GM19035 (cell line): ENCODE data around the gene RAPGEF6.
"Not testable (repeated sequence)": the region's sequence is repeated elsewhere in the genome, so short reads cannot be mapped to it uniquely, and the experiment has no call there.

Source experiments
- ATAC-seq: cut with Tn5 transposase; IDR thresholded peaks from one replicate; pipeline ENCODE4 v1.9.1; 2021; ENCODE audit not compliant: unreplicated experiment

RAPGEF6 gene

DNA sequence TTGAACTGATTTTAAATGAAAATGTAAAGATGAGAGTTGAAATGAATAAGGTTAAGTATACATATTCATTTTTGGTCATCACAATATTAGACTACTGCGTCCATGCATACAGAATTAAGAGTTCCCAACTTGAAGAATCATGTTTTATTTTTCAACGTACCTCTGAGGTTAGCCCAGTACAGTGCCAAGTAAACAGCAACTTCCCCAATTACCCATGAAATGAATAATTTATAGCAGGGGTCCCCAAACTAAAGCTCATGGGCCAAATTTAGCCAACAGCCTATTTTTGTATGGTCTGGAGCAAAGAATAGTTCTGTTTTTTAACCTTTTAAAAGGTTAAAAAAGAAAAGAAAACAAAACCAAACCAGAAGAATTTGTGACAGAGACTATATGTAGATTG is 203.2 kb downstream of the RAPGEF6 start:
- no peak for ATAC-seq

DNA sequence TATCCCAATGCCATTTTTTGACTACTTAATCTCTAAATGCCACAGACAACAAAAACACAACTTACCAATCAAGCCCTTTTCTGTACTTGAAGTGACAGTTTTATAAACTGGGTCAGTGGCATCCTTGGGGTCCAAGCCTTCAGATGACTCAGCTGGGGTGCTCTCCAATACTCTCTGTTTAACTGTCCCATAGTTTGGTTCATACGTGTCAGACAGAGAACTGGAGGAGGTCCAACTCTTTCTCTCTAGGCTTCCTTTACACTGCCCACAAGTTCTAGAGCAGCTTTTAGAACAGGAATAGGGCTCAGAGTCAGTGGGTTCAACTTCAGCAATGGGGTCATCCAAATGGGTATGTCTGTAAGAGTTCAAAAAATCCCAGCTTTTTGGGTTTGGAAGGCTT is 204.2 kb downstream of the RAPGEF6 start:
- no peak for ATAC-seq

DNA sequence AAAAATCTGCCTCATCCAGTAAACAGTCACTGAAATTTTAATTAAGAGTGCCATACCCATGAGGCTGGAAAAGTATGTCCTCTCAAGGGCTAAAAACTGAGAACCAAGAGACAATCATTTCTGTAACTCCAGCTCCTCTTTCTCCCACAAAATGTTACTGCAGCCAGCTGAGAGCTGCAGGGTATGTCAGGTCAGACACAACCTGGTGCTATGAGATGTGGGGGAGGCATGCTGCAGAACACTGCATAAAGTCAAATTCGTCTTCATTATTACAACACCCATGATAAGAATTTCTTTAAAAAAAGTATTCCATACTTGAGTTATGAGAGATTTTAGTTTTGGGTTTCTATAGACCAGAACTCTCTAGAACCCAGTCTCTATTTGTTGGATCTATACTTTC is 209.0 kb downstream of the RAPGEF6 start:
- ATAC-seq, result no peak

DNA sequence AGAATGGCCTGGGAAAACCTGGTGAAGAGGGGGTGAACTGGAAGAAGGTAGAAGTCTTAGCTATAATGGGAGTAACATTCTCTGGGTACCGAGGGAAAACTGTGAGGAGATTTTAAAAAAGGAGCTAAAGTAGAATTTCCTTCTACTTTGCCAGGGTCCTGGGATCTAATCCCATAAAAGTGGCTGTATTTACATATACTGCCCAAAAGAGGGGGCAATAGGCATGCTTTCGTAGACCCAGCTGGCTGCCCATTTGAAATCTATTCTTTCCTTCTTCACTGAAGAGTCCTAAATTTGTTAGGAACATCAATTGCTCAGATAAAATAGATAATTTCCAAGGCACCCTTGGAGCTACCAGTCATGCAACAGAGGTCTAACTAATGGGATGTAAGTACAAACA is 212.0 kb downstream of the RAPGEF6 start:
- ATAC-seq, result no peak

DNA sequence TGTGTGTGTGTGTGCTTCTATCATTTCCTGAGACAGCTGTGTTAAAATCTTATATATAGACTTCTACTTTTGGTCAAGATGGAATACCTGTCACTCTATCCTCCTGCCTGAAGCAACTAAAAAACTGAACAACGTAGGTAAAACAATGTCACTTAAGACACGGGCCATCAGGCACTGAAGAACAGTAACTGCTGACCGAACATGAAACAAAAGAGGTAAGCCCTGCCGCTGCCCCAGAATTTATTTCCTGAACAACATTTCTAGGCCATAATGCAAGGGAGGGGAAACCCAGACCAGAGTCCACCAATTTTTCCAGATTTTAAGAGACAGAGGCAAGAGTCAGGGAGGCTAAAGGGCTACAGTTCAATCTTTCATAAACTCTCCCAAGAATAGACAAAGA is 215.2 kb downstream of the RAPGEF6 start:
- ATAC-seq, result no peak

DNA sequence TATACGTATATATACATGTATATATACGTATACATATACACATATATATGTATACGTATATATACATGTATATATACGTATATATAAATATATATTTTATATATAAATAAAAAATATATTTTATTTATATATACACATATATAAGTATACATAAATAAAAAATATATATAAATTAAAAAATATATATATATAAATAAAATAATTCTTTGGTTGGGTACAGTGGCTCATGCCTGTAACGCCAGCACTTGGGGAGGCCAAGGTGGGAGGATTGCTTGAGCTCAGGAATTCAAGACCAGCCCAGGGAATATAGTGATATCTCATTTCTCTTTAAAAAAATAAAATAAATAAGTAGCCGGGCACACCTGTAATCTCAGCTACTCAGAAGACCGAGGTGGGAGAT is 216.2 kb downstream of the RAPGEF6 start:
- no peak for ATAC-seq

DNA sequence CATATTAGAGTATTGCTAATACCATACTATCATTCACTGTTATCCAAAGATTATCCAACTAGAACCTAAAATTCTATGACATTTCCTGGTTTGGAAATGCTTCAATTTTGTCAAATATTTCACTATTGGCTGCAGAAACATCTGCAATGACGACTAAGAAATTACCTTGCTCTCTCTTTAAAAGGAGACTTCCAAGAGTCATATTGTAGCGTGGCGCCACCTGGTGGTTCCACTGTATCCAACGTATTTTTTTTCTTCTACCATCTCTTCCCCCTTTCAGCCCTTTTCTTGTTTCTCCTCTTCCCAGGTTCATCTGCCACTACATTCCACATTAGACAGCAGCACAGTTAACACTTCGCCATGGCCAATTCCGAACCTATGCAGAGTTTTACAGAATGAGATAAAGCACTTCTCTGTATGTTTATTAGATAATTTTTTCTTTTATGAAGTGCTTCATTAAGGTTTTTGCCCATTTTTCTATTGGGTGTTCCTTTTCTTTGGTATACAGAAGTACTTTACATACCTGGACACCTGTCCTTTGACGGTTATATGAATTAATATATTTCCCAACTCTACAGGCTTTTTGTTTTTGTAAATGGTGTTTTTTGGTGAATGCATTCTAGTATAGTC is 217.7 kb downstream of the RAPGEF6 start:
- ATAC-seq, result peak; percentile 46

DNA sequence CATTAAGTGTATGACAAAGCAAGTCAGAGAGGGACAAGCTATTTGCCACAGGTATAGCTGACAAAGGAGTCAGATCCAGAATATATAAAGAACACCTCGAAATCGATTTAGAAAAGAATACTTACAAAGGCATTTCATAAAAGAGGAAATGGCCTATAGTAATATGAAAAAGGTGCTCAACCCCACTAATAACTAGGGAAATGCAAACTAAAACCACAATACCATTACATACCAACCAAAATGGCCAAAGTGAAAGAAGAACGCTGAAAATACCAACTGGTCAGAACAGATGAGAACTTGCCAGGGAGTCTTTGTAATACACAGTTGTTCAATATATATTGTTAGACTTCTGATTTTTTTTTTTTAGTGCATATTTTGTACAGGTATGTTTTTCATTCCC is 218.3 kb downstream of the RAPGEF6 start:
- ATAC-seq, result peak; percentile 85

DNA sequence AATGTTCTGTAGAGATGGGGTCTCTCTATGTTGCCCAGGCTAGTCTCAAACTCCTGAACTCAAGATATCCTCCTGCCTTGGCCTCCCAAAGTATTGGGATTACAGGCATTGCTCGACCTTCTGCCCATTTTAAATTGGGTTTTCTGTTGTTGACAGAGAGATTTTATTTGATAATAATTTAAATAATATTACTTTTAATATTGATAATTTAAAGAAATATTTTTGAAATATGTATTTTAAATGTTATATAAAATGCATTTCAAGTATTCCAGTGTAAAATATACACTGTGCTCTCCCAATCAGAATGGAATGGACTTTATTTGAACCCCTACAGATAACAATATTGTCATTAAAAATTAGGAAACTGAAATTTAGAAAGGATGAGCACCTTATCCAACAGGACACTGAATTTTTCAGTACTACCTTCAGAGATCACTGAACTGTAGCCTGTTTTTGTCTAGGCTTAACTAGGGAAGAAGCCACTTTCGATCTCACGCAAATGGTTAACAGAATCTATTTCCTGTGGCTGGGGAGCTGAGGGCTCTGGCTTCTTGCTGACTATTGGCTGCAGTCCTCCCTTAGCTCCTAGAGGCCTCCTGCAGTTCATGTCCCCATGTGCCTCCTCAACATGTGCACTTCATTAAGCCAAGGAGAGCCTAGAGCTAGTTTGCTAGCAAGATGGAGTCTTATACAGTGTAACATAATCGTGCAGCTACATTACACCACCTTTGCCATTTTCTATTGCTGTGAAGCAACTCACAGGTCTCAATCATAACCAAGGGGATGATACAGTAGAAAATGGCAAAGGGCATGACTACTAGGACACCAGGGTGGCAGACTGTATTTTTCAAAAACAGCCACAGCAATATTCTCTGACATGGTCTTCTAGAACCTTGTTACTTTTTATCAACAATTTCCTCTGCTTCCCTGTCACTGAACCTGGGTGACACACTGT is 221.1 kb downstream of the RAPGEF6 start:
- peak; percentile 51 for ATAC-seq

DNA sequence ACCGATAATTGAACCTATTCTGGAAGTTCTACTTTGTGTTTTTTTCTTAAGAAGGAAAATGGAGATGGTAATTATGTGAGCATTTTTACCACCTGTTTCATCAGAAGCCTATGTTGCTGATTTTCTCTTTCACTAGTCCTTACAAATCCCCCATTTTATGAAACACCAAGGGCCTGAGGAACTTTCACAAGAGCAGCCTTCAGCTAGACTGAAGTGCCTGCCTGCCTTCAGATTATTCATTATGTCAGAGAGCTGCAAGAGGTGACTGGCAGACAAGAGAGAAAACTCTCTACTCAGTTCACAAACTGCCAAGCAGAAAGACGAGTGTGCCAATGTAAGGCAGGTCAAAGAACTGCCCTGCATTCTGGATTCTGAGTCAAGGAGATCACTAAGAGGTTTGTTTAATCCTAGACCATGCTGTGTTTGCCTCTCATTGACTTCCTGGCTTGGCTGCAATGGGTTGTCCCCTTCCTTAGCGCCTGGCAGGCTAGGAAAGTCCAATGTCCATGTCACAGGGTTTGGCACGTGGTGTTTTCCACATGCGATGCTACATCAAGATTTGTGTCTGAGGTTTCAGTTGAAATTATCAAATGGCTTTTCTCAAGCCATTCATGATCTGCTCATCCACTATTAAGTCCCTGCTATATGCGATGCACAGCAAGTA is 227.9 kb downstream of the RAPGEF6 start:
- no peak for ATAC-seq

DNA sequence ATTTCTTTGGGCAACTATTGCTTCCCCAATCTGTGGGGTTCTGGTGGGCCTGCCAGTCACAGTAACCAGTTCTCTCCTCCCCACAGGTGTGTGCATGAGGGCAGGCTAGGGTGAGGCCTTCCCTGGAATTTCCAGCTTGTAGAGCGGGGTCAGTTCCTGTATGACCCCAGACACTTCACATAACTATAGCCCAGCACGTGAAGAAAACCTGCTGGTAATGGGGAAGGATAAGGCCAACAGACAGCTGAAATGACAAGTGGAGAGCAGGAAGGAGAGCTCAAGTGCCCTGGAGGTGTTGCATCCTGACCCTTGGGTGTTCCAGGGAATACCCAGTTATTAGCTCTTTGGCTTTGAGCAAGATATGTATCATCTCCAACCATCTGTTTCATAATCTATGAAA is 229.0 kb downstream of the RAPGEF6 start:
- no peak for ATAC-seq

DNA sequence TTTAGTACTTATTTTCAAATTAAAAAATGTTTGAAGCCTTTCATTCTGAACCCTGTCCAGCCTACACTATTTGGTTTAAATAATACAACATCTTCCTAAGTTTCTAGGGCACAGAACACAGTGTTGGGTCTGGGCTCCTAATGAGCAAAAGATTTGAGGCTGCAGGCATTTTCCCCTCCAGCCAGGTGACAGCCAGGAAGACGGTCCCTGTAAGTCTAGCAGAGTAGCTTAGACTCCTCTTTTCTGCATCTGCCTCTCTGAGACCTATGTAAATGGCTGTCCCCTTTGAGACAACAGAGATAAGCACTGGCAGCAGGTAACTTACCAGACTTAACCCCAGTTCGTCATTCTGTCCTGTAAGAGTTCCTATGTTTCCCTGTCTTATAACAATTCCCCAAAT is 229.4 kb downstream of the RAPGEF6 start:
- no peak for ATAC-seq

DNA sequence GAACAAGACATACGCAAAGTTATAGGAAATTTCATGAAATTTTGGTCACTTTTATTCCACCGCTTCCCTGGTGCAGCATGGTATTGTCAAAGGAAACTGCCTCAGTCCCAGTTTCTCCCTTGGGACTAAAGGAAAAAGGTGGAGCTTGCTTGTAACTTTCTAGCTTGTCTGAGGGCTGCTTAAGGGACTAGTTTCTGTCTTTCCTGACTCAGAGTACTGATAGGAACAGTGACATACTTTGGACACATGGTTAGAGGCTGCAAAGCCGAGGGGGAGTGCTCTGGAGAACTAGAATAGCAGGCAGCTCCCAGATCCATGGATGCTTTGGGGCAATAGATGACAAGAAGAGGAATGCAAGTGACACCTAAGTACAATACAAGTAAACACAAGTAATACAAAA is 234.4 kb downstream of the RAPGEF6 start:
- no peak for ATAC-seq

DNA sequence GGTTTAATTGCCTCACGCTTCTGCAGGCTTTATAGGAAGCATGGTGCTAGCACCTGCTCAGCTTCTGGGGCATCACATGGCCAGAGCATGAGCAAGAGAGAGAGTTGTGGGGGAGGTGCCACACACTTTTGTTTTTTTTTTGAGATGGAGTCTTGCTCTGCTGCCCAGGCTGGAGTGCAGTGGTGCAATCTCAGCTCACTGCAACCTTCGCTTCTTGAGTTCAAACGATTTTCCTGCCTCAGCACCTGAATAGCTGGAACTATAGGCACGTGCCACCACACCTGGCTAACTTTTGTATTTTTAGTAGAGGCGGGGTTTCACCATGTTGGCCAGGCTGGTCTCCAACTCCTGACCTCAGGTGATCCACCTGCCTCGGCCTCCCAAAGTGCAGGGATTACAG is 236.0 kb downstream of the RAPGEF6 start:
- ATAC-seq, result not testable (repeated sequence)

DNA sequence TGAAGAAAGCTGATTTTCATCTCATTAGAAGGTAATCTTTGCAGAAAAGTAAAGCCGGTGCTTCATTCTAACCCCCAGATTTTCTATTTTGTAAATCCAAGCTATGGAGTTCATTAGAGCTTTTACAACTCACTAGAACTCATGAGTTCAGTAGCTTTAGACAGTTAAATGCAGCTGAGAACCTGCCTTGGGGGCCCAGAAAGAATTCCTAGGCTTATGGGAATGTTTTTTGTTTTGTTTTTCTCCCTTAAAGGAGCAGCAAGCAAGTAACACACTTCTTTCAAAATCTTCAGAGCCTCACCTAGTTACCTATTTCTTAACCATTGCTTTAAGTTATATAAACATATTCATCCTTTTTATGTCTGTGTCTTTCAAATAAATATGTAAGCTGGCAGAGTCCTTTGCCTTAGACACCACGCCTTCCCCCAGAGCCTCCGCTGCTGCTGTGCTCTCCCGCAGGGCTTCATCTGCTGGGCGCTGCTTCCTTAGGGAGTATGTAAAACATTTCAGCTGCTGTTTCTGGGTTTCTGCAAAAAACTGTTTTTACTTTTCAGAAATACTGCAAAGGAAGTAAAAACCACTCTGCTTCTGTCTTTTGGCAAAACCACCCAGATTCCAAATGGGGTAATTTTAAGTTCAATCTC is 238.3 kb downstream of the RAPGEF6 start:
- no peak for ATAC-seq

DNA sequence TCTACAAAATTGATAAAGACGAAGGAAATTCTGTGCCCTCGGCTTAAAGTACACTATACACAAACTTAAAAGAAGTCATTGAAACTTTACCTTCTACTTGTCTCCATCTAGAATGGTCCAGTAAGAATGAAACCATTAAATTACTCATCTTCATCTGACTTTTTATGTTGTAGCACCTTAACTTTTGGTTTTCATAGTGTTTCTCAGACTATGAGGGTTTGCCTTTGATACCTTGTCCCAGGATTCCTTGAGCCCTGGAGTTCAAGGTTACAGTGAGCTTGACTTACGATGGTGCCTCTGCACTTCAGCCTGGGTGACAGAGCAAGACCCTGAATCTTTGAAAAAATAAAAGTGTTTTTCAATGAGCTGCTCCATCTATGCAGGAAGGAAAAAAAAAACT is 239.0 kb downstream of the RAPGEF6 start:
- ATAC-seq, result peak; percentile 81

DNA sequence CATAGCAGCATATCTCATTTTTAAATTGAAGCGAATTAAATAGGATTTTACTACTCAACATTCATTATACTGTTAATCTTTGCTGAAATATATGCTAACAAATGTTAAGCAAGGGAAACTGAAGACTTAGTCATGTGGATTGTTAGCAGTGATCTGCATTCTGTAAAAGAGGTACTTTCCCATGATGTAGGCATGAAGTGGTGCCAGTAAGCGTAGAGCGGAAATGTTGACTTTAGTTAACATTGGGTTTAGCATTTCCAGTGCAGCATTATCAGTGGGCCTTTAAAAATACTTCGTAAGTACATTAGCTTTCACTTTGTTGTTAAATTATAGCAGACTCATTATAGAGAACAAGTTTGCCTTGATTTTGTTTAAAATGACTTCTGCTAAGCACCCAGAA is 240.9 kb downstream of the RAPGEF6 start:
- ATAC-seq, result peak; percentile 58

DNA sequence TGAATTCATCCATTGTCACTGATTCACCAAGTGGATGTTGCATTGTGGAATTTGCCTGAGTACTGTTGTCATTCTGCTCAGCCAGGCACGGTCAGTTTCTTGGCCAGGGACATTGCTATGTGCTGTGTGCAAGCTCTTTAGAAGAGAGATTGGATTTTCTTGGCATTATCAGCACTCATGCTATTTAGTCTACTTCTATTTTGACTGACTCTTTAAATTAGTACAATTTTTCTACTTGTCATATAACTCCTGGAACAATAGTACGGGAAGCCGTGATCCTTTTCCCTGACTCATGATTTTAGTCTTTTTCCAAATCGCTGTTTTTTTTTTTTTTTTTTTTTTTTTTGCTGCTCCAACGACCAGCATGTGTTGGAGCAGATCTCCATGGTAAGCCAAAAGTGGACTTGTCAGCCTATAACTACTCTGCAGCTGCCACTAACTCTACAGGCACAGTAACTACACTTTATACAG is 241.5 kb downstream of the RAPGEF6 start:
- ATAC-seq, result no peak

DNA sequence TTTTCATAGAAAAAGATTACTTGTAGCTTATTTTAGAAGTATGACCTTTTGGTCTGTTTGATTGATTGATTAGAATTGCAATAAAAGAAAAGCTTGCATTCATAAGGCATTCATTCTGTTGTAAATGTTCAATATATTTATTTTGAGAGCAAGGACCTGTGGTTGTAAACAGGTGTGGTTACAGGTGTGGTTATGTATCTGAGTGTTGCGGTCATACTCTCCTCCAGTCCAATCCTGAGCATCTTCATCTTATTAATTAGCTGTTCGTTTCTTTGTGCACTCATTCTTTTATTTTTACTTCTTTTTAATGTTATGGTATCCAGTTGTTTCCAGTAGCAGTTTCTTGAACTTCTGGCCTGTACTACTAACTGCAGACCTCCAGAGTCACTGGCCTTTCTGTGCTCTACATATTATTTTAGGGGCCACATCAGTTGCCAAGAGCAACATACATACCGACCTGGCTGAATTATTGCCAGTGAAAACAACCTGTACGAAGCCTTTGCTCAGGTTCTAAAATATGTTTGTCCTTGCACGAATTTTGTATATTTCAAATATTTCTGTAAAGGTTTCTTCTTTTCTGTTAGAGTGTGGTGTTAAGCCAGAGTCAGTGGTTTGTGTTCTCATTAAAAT is 242.4 kb downstream of the RAPGEF6 start:
- no peak for ATAC-seq

DNA sequence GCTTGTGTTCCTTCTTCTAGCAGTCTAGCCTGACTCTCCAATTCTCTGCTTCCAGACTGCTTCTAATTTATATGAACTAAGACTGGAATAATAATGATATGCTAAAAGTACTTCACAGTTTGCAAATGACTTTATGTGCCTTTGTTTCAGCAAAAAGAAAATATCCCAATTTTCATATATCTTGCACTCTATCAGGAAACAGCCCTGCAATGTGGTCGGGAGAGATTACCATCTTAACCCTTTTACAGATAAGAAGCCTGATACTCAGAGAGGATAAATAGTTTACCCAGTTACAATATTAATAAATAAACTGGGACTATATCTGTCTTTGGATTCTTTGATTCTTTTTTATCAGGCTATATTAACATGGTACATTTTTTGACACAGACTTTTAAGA is 245.2 kb downstream of the RAPGEF6 start:
- no peak for ATAC-seq
